Stimulated activated CD8-positive, alpha-beta memory T cell treated with anti-CD3 and anti-CD28 coated beads, Interleukin-15, amount 100 ng/mL, for 4 hours (primary cell): ENCODE data around the gene SH3BP5.
A peak's percentile ranks its signal among the peaks of the same experiment; 100 is the strongest.
"Not testable (repeated sequence)": the region's sequence is repeated elsewhere in the genome, so short reads cannot be mapped to it uniquely, and the experiment has no call there.

Experiments
- DNase-seq, 2 donors: peaks; one replicate each; pipeline ENCODE4 v3.0.0-alpha.2; 2020; ENCODE audit warnings: low read depth in 2 of 2

Gene SH3BP5

DNA sequence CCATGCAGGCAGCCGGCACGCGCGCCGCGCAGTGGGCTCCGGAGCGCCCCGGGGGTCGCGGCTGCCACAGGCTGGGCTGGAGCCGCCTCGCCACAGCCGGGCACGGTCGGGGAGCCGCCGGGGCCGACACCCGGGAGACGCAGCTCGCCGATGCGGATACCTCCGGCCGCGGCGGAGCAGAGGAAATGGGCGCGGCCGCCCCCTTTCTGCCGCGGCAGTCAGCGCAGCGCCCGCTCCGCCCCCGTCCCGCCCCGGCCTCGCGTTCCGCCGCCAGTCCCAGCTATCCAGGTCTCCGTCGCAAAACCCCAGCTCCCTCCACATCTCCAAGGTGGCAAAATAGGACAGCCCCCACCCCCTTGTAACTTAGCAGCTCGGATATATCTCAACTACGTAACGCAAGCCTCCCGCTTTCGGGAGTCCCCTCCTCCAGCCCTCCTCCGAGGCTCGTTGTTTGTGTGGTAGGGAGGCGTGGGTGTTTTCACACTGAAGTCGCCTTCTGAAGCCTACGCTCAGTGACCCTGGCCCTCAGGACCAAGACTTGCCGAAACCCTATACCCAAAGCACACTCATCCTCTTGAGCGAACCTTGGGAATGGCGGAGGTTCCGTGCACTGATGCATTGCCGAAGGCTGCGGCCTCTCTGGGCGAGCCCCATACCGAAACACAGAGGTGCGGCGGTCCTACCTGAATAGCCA is at the start of gene SH3BP5:
Gene SH3BP5 (minus strand): TSS at position 182 of the 694 bp plus-strand sequence. CDS start 178 bp downstream, at position 4.
- DNase-seq = peak; percentile 30 to 42

DNA sequence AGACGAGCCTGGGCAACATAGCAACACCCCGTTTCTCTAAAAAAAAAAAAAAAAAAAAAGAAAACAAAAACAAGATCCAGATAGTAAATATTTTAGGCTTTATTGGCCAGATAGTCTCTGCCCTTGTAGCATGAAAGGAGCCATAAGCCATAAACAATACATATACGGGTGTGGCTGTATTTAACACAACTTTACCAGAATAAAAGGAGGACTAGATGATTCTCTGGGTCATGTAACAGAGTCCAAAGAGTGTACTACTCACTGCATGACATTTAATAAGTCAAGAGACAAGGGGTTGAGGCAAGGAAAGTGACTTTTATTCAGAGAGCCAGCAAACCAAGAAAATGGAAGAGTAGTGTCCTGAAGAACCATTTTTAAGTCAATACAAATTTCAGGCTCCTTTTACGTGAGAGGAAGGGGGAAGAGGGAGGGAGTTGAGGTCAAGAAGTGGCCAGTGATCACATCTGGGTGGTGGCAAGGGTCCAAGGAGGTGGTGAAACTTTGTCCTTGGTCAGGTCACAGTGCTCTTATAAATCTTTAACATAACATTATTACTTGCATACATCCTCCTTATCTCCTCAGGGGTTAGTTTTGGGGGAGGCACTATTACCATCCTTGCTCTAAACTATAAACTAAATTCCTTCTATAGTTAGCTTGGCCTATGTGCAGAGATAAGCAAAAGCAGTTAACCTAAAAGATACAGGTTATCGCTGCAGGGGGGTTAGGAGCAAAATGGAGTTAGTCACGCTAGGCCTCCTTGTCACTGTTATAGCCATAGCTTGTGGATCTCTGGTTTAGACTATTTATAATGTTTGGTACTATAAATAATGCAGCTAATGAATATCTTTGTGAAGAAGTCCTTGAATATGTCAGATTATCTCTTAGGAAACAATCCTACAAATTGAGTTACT is 48.8 kb upstream of the SH3BP5 start:
- DNase-seq = no peak

DNA sequence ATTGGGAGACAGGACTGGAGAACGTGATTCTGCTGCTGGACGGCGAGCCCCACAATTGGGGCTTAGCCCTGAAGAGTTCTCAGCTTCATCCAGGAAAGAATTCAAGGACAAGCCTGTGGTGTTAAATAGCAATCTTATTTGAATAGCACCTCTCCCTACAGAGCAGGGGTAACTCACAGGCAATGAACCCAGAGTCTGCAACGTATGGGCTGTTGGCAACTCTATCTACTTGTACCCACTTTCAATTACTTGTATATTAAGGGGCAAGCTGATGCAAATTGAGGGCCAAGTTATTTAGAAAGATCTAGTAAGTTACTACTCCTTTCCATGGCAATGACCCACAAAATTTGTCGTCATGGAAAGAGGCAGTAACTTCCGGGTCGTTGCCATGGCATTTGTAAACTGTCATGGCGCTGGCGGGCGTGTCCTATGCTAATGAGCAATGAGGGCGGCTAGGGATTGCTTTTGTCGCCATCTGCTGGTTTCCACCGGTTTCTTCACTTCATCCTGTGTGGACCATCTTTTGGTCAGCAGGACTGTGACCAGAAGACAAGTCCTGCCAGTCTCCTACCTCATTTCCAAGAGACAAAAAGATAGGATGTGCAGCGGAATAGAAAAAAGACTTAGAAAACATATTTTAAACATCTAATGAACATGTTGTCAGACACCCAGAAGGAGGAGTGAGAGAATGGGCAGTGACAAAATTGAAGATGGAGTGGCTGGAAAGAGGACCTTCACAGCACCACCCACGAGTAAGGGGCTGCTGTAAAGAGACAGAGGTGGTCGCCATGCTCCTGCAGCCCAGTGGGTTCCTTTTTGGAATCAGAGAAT is 45.8 kb upstream of the SH3BP5 start:
- DNase-seq = peak; percentile 79 to 91

DNA sequence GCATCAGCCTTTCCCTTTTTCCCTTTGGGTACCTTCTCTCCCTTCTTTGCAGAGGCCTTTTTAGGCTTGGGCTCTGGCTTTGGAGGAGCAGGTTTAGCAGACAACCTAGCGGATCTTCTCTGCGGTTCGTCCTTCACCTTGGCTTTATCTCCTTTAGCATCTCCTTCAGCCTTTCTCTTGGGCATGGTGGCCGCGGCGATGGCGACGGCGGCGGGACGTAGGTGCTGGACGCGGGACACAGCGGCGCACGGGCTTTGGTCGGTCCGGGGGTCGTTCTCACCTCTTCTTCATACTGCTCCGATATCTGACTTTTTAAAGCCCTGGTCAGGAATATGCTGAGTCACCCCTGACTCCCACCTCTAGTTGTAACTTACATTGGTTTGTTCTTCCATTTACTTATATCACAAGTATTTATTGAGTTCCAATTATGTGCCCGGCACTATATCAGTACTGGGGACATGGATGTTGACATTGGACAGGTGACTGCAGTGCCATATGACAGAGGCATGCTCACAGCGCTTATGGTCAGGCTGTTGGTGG is 43.1 kb upstream of the SH3BP5 start:
- DNase-seq = no peak

GRCh38 chr3:15372918-15373317 is 40.5 kb upstream of the SH3BP5 start:
- DNase-seq = no peak

DNA sequence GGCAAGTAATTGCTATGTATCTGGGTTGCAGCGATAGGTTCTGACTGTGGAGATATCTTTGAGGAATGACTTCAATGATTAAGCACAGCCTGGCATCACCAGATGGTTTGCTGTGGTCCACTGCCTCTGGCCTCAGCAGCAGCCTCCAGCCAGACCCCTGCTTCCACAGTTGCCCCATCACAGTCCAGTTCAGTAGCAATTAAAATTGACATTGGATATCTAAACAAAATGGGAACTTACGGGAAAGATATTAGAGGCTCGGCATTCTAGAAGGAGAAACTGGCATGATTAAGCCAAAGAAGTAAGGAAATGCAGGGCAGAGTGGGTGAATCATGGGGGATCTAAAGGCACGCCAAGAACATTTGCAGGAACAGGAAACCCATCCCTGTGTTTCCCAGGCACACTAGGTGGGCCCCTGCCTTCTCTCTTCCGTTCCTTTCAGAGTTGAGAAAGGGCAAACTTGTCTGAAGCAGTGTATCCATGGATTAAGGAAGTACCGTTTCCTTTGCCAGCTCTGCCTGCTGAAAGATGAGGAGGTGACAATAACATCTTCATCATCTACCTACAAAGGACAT is 36.3 kb upstream of the SH3BP5 start:
- no peak for DNase-seq

- no peak for DNase-seq
Measured at GRCh38 chr3:15367059-15367458, 34.7 kb upstream of the SH3BP5 start.

GRCh38 chr3:15364078-15364477 is 31.7 kb upstream of the SH3BP5 start:
- not testable (repeated sequence) for DNase-seq

DNA sequence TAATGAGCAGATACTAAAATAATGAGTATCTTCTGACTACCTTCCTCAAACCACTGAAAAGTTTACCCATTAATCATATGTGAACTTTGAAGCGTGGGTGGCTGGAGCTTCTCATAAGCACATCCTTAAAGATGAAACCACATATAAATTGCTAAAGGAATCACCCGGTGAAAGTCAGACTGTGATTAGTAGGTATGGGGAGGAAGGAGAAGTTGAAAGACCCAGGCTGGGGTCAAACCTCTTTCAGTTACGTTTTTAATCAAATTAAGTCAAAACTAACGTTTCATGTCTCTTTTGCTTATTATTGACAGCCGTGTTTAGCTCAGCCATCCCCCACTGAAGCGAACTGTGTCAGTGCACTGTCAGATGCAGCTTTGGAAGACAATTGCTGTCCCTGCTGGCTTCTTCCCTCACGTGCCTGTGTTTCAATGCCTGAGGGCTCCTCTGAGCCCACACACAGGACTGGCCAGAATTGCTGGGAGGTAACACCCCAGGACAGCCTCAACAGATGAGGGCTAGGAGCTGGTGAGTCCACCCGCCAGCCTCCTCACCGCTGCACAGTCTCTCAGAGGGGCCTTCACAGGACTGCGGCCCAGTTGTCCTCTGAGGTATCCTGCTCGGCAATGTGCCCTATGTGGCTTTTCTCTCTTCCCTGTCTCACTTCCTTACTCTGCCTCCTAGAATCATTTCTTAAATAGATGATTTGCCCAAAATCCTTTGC is 29.3 kb upstream of the SH3BP5 start:
- no peak for DNase-seq

GRCh38 chr3:15360788-15361493 is 28.6 kb upstream of the SH3BP5 start:
- no peak for DNase-seq

DNA sequence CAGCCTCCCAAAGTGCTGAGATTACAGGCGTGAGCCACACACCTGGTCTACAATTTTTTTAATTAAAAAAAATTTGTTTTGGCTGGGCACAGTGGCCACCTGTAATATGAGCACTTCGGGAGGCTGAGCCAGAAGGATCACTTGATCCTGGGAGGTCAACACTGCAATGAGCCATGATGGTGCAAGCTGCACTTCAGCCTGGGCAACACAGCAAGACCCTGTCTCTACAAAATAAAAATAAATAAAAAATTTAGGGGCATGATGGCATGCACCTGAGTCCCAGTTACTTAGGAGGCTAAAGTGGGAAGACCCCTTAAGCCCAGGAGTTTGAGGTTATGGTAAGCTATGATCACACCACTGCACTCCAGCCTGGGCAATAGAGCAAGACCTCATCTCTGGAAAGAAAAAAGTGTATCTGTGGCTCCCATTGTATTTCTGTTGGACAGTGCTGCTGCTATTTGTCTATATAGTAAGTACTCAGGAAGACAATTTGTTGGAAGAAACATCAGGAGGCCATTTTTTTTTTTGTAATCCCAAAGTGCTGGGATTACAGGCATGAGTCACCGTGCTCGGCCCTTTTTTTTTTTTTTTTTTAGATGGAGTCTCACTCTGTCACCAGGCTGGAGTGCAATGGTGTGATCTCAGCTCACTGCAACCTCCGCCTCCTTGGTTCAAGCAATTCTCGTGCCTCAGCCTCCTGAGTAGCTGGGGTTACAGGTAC is 27.5 kb upstream of the SH3BP5 start:
- DNase-seq = no peak

- DNase-seq = not testable (repeated sequence)
Measured at GRCh38 chr3:15356651-15357061, 24.3 kb upstream of the SH3BP5 start.

DNA sequence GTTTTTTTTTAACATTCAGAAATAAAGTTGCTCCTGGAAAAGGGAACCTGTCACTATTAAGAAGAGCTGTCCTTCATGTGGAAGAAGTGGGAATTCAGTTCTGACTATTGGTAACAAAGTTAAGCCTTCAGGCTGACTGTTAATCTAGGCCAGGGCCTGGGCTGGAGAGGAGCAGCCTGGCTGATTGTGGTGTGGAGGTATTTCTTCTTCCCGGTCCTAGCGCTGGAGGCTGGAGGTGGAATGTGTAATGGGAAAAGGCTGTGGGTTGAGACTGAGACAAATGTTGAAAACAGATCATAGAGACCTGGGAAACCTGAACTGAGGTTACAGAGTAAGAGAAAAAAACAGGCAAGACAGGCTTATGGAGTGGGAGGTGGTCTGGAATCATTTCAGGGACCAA is 23.8 kb upstream of the SH3BP5 start:
- no peak for DNase-seq

DNA sequence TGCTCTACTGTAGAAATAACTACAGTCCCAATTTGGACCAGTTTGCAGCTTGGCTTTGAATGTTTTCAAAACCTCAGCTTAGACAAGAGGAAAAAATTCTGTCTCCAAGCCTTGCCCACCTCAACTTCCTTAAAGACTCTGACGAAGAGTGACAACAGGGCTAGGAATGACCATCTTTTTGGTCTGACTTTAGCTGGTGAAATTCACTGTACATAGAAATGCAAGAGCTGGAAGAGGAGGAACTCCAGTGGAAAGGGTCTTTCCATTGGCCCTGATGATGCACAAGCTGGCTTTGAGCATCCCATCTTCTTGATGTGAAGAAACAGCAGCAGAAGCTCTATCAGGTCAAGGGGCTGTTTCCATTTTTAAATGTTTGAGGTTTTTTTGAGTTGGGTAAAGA is 22.7 kb upstream of the SH3BP5 start:
- DNase-seq = no peak

DNA sequence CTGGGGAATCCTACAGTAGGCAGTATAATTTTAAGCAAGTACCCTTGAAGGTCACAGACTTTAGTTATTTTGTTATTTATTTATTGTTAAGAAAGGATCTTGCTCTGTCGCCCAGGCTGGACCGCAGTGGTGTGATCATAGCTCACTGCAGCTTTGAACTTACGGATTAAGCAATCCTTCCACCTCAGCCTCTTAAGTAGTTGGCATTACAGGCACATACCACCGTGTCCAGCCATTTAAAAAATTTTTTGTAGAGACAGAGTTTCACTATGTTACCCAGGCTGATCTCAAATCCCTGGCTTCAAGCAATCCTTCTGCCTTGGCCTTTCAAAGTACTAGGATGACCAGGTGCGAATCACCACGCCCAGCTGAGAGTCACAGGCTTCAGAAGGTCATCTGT is 22.1 kb upstream of the SH3BP5 start:
- DNase-seq = no peak

GRCh38 chr3:15350141-15350540 is 17.8 kb upstream of the SH3BP5 start:
- DNase-seq = no peak

GRCh38 chr3:15349438-15349837 is 17.1 kb upstream of the SH3BP5 start:
- DNase-seq = not testable (repeated sequence)

DNA sequence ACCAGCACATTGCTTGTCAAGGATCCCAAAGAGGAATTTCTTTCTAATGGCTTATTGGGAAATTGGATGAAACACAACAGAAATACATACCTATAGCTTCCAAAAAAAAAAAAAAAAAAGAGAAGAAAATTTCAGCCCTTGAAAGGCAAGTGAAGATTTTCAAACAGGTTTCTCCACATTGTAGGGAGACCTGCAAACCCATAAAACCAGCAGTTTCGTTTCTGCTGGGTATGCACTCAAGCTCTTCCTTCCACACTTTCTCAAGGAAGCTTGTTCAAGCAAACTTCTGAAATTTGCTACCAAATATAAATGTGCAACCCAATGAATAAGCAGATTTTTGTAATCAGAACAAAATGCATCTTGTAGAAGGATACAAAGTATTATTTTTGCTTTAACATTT is 15.9 kb upstream of the SH3BP5 start:
- no peak for DNase-seq

GRCh38 chr3:15347737-15348110 is 15.3 kb upstream of the SH3BP5 start:
- no peak for DNase-seq
